Posterior vena cava (tissue), 2 donors: ENCODE results near the gene PNLIP. TPM values are rescaled to one million over a fixed set of nuclear protein-coding genes. Genes with fewer than 3 reads are reported as not detected.

Experiments used
- DNase-seq: peaks from one replicate; pipeline ENCODE4 v3.0.0-alpha.2; 2020; ENCODE audit warnings: low spot score
- intact Hi-C, 2 donors: fragments of 100-400 bp; cut with DNase I; formaldehyde crosslinking; loops; one replicate each; pipeline versions ENCODE4 v1.14.1 to v1.14.2; 2022 to 2023
- total RNA-seq, 2 donors: library from RNA; stranded (reverse); fragmentation: NEBNext Ultra II Directional; extraction: Animal tissue kit (Norgen Biotek cat#: 25700); gene quantifications; one replicate each; pipeline ENCODE4 v1.2.1, GENCODE V29; 2021
- donor health status: DM: yes; HTN: yes; CAD: no.
- donor health status: DM: yes; HTN: yes; CAD: no.

Gene PNLIP
- total RNA-seq, 2 donors from 2014 or later: 4.8 TPM; not detected in 1

GRCh38 chr10:116610443-116611152, 64.9 kb downstream of the PNLIP start:
- no peak for DNase-seq
- intact Hi-C loops: no loop called here

GRCh38 chr10:116611153-116611545, 65.4 kb downstream of the PNLIP start:
- DNase-seq: no peak
- intact Hi-C loops: no loop called here

DNA sequence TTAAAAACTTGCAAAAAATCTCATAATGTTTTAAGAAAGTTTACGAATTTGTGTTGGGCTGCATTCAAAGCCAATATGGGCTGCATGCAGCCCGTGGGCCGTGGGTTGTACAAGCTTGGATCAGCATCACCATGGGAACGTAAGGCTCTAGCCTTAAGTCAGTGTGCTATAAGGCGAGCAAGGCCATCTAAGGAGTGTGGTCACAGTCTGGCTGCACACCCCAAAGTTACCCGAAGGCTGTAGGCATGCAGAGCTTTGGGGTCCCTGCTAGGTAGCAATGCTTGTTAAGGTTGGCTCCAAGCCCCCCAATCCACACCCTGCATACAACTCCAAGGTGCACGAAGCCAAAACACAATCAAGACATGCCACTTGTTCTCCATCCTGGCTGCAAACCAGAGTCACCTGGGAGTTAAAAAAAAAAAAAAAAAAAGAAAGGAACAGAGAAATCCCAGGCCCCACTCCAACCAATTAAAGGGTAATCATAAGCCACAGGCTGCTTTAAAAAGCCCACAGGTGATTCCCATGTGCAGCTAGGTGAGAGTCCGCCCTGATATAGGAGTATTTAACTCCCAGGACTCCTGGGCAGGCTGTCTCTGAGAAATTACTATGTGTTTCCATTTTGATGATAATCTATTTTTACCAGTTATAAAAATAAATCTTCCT, 66.5 kb downstream of the PNLIP start:
- DNase-seq: no peak
- intact Hi-C loops: no loop called here

DNA sequence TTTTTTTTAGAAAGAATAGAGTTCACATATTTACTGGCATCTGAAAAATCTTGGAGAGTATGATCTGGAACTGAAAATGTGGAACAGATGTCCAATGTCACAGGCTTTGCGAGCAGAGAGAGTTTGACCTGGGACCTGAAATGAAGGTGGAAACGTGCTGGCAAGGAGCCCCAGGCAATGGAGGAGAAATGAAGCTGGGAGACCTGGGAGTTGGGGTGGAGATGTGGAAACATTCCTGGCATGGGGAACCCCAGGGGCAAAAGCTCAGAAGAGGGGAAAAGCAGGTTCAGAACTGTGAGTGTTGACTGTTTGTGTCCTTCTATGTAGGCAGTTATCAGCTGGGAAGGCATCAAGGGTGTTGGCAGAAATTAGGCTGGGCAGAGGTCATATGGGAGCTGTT, 67.7 kb downstream of the PNLIP start:
- intact Hi-C loops: no loop called here
- DNase-seq: no peak

- DNase-seq: no peak
Measured at GRCh38 chr10:116614796-116615195, 69.1 kb downstream of the PNLIP start.

DNA sequence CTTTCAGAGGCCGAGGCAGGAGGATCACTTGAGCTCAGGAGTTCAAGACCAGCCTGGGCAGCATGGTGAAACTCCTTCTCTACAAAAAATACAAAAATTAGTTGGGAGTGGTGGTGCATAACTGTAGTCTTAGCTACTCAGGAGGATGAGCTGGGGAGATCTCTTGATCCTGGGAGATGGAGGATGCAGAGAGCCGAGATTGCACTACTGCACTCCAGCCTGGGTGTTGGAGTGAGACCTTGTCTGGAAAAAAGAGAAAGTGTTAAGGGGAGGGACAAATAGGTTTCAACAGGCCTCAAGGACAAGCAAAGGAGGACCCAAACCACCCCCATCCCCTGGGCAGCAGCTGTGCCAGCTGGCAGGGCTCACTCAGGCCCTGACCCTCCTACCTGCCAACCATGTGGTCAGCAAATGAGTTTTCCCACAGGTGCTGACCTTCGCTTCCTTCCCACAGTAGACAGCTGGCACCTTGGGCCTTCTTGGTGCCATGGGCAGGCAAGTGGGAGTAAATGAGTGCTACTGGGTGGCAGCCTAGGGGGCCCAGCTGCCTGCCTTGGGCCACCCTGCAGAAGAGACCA, 69.6 kb downstream of the PNLIP start:
- intact Hi-C loops: no loop called here
- DNase-seq: no peak

More at GRCh38 chr10:116614796-116615195, 69.1 kb downstream of the PNLIP start:
- intact Hi-C loops: no loop called here

Other genes starting within 250 kb of the PNLIP start
- gene CCDC172, start 221.5 kb upstream of the PNLIP start, total RNA-seq: not detected
- not detected for gene PNLIPRP3, start 118.1 kb upstream of the PNLIP start, total RNA-seq
- gene PNLIPRP1, start 45.0 kb downstream of the PNLIP start, total RNA-seq: 1 to 10 TPM in 1 of 2 donors, not detected in 1; 1.1 TPM
- gene PNLIPRP2, start 75.0 kb downstream of the PNLIP start, total RNA-seq: 1 to 10 TPM in 1 of 2 donors, not detected in 1; 1.3 TPM
- 10 to 100 TPM; 20.5 to 20.8 TPM for gene HSPA12A, start 196.6 kb downstream of the PNLIP start, total RNA-seq